ENCODE results near the gene DBP.
"Not testable (repeated sequence)": the region's sequence is repeated elsewhere in the genome, so short reads cannot be mapped to it uniquely, and the experiment has no call there.

DBP gene

GRCh38 chr19:48638831-48639381, 1.7 kb upstream of the DBP start:
- DNase-seq, result no peak

- peak; percentile 84 to 95 (median 88) for DNase-seq
These were observed 1.0 kb upstream of the DBP start for GRCh38 chr19:48637948-48638830.

- peak; percentile 97 to 100 (median 100) for DNase-seq
These were observed 319 bp upstream of the DBP start for GRCh38 chr19:48637449-48637947.

GRCh38 chr19:48635966-48636858, 967 bp downstream of the DBP start:
- DNase-seq, result peak in 5 of 6 experiments; percentile 18 to 49 (median 36)

GRCh38 chr19:48635263-48635965, 1.8 kb downstream of the DBP start:
- peak; percentile 46 to 84 (median 74) for DNase-seq

DNA sequence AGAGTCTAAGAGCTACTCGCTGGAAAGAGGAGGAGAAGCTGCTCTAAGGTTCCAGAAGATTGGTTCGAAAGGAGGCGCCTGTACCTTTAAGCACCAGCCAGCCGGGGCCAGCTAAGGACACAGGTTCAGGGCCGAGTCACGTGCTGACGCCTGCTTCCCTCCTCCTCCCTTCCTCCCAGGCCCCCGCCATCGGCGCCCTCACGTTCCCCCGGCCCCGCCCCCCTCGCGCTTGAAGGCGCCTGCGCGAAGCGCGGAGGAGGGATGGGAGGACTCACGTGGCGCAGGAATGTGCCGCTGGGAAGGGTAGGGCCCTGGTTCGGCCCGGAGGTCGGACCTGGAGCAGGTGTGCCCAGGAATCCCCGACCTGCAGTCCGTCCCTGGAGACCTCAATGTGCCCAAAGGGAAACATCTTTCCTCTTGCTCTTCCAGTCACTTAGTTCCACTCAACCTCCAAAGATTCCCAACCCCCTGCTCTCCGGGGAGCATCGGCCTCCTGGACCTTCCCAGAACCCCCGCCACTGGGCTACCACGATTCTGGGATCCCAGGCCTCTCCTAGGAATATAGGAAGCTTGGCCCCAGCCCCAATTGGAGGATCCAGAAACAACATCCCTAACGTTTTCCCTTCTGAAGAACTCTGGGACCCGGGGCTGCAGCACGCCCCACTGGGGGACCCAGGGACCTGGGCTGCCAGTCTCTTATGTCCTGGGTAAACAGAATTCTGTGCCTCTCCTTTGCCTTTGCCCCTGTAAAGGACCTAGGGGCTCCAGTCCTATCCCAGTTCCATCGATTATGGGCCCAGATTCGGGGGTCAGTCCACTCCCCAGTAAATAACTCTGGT, 2.5 kb downstream of the DBP start:
- DNase-seq, result peak; percentile 79 to 92 (median 88)

- no peak for DNase-seq
These were observed 3.2 kb downstream of the DBP start for GRCh38 chr19:48634036-48634342.

- no peak for DNase-seq
These were observed 3.8 kb downstream of the DBP start for GRCh38 chr19:48633148-48634035.

GRCh38 chr19:48632692-48633147, 4.5 kb downstream of the DBP start:
- DNase-seq, result no peak

DNA sequence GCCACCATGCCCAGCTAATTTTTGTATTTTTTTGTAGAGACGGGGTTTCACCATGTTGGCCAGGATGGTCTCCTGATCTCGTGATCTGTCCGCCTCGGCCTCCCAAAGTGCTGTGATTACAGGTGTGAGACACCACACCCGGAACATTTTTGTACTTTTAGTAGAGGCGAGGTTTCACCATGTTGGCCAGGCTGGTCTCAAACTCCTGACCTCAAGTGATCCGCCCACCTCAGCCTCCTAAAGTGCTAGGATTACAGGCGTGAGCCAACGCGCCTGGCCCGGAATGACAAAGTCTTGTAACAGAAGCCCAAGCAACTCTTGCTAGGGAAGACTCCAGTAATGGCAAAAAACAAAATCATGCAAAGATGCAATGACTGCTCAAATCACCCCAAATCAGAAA, 4.9 kb downstream of the DBP start:
- not testable (repeated sequence) for DNase-seq

DNA sequence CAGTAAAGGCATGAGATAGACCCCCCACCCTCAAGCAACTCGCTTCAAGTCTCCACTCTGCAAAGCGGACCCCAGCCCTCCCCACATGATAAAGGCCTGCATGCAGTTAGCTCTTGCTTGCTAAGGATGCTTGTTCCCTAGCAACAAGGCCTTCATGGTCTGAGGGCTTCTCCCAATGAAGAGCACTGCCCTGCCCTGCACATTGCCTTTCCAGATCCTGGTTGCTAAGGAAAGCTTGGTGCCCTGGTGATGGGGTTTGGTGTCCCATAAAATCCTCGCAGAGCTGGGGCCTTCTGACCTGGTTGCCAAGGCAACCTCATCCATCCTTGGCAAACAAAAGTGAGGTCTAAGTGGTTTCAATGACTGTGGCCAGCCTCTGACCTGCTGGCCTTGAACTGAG, 6.0 kb downstream of the DBP start:
- no peak for DNase-seq

- no peak for DNase-seq
These were observed 6.7 kb downstream of the DBP start for GRCh38 chr19:48630296-48631063.

DNA sequence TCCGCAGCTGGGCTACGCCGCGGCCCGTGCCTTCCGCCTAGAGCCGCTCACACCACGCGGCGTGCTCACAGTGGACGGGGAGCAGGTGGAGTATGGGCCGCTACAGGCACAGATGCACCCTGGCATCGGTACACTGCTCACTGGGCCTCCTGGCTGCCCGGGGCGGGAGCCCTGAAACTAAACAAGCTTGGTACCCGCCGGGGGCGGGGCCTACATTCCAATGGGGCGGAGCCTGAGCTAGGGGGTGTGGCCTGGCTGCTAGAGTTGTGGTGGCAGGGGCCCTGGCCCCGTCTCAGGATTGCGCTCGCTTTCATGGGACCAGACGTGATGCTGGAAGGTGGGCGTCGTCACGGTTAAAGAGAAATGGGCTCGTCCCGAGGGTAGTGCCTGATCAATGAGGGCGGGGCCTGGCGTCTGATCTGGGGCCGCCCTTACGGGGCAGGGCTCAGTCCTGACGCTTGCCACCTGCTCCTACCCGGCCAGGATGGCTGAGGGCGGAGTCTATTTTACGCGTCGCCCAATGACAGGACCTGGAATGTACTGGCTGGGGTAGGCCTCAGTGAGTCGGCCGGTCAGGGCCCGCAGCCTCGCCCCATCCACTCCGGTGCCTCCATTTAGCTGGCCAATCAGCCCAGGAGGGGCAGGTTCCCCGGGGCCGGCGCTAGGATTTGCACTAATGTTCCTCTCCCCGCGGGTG, 7.4 kb downstream of the DBP start:
- DNase-seq, result peak in 3 of 6 experiments; percentile 21 to 39 (median 37)

GRCh38 chr19:48629297-48629598, 7.9 kb downstream of the DBP start:
- DNase-seq, result no peak

- no peak for DNase-seq
These were observed 8.5 kb downstream of the DBP start for GRCh38 chr19:48628486-48629296.

DNA sequence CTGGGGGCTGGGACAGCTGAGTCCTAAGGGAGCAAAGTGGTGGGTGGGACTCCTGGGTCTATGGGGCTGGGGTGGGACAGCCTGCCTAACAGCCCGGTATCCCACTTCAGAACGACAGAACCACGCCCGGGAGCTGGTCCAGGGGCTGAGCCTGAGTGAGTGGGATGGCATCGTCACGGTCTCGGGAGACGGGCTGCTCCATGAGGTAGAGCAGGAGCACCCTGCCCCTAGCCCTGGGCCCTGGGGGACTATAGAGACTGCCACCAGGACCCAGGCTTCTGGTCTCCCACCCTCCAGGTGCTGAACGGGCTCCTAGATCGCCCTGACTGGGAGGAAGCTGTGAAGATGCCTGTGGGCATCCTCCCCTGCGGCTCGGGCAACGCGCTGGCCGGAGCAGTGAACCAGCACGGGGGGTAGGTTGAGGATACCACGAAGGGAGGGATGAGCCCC, 9.3 kb downstream of the DBP start:
- no peak for DNase-seq

- no peak for DNase-seq
These were observed 9.8 kb downstream of the DBP start for GRCh38 chr19:48627201-48627864.

- no peak for DNase-seq
These were observed 11.3 kb downstream of the DBP start for GRCh38 chr19:48625891-48626327.

All from stimulated activated naive CD4-positive, alpha-beta T cell (primary cell).